Lower leg skin (tissue), 4 donors: ENCODE measurements around the gene USP2. TPM values are rescaled to one million over a fixed set of nuclear protein-coding genes. Genes with fewer than 3 reads are reported as not detected.

Source experiments
- DNase-seq, 2 donors: peaks; one replicate each; pipeline ENCODE4 v3.0.0-alpha.2; 2019; ENCODE audit warnings: low spot score in 2 of 2
- H3K4me3 ChIP-seq: fragments of 200-600 bp; sonication (generic); 2 replicates; pipeline ENCODE4 v1.5.1; 2017; ENCODE audit warnings: mild to moderate bottlenecking, low read depth; ENCODE audit not compliant: poor library complexity, severe bottlenecking
- CTCF ChIP-seq, 3 donors: fragments of 450-650 bp; IDR thresholded peaks; one replicate each; pipeline ENCODE4 v1.5.1; 2016; ENCODE audit warnings: antibody characterized with exemption in 3 of 3, mild to moderate bottlenecking in 3 of 3, moderate library complexity in 2 of 3
- POLR2A ChIP-seq, 2 donors: fragments of 450-650 bp; IDR thresholded peaks; one replicate each; pipeline ENCODE4 v1.6.1; 2016 to 2017; ENCODE audit warnings: antibody characterized with exemption in 2 of 2, mild to moderate bottlenecking in 1 of 2, moderate library complexity in 1 of 2
- WGBS, 2 donors: methylation state at CpG; one replicate each; pipeline ENCODE4 v1.1.5; 2018; 5-methylcytosine and 5-hydroxymethylcytosine counted together
- intact Hi-C: fragments of 100-400 bp; cut with DNase I; formaldehyde crosslinking; loops from one replicate; pipeline ENCODE4 v1.15.0; 2023; ENCODE audit warnings: low total_unique reads
- total RNA-seq, 4 donors: library from RNA; depleted of rRNA; stranded (reverse); fragments of >200 nt; gene quantifications; one replicate each; pipeline ENCODE4 v1.1.0, GENCODE V29; 2016

The USP2 gene
- total RNA-seq, 4 donors from 2014 or later: 15.0 to 35.6 (median 18.1) TPM

GRCh38 chr11:119309953-119310681 is 71.4 kb downstream of the USP2 start:
- intact Hi-C loops: no loop called here
- WGBS, 2 donors: 89 to 90% methylated on average over 17 of the region's 17 CpGs
- TF ChIP-seq POLR2A (IDR thresholded peaks at IDR 0.05) (no peak), CTCF (IDR thresholded peaks at IDR 0.05) (no peak)

GRCh38 chr11:119309411-119309810 is 72.1 kb downstream of the USP2 start:
- H3K4me3 ChIP-seq: no peak overlapping the region
- WGBS, 2 donors: 77 to 78% methylated on average over 11 of the region's 11 CpGs
- no peak for DNase-seq
- intact Hi-C loops: no loop called here
- TF ChIP-seq POLR2A (IDR thresholded peaks at IDR 0.05) (no peak), CTCF (IDR thresholded peaks at IDR 0.05) (no peak)

More at GRCh38 chr11:119309953-119310681, 71.4 kb downstream of the USP2 start:
- no peak overlapping the region for H3K4me3 ChIP-seq
- no peak for DNase-seq

GRCh38 chr11:119307974-119308373 is 73.5 kb downstream of the USP2 start:
- TF ChIP-seq POLR2A (IDR thresholded peaks at IDR 0.05) (no peak), CTCF (IDR thresholded peaks at IDR 0.05) (no peak)
- DNase-seq: no peak
- 83 to 87% methylated on average over 5 of the region's 5 CpGs for WGBS, 2 donors
- intact Hi-C loops: no loop called here
- no peak overlapping the region for H3K4me3 ChIP-seq

GRCh38 chr11:119307219-119307618 is 74.3 kb downstream of the USP2 start:
- 69 to 81% methylated on average over 1 of the region's 1 CpG for WGBS, 2 donors
- no peak overlapping the region for H3K4me3 ChIP-seq
- no peak for DNase-seq
- TF ChIP-seq CTCF (IDR thresholded peaks at IDR 0.05) (no peak), POLR2A (IDR thresholded peaks at IDR 0.05) (no peak)
- intact Hi-C loops: no loop called here

GRCh38 chr11:119306373-119306890 is 75.1 kb downstream of the USP2 start:
- TF ChIP-seq POLR2A (IDR thresholded peaks at IDR 0.05): no peak
- TF ChIP-seq CTCF (IDR thresholded peaks at IDR 0.05): no peak
- 70 to 84% methylated on average over 5 of the region's 5 CpGs for WGBS, 2 donors
- H3K4me3 ChIP-seq: no peak overlapping the region
- intact Hi-C loops: no loop called here
- no peak for DNase-seq
